Fibroblast of peridontal ligament (primary cell): ENCODE measurements around the gene ZNF677.
"Not testable (repeated sequence)": the region's sequence is repeated elsewhere in the genome, so short reads cannot be mapped to it uniquely, and the experiment has no call there.

Source experiments
- DNase-seq: peaks from one replicate; pipeline ENCODE4 v3.0.0-alpha.2; 2010; ENCODE audit errors: extremely low read depth

The ZNF677 gene

GRCh38 chr19:53193535-53194222 is 61.0 kb downstream of the ZNF677 start:
- DNase-seq: no peak

GRCh38 chr19:53192771-53193534 is 61.7 kb downstream of the ZNF677 start, which contains the start of gene ZNF665:
Gene ZNF665, minus strand, starts transcription at chr19:53193358. Its CDS starts 10,460 bp downstream, at chr19:53182898.
- peak; percentile 85 for DNase-seq

GRCh38 chr19:53190253-53190652 is 64.4 kb downstream of the ZNF677 start:
- DNase-seq: no peak

GRCh38 chr19:53189691-53190198 is 64.9 kb downstream of the ZNF677 start:
- not testable (repeated sequence) for DNase-seq
